ENCODE data around the gene UQCRC2. TPM values are rescaled to one million over a fixed set of nuclear protein-coding genes. Genes with fewer than 3 reads are reported as not detected.

Gene UQCRC2
- total RNA-seq, 2 experiments from 2014 or later: 216 to 225 TPM

DNA sequence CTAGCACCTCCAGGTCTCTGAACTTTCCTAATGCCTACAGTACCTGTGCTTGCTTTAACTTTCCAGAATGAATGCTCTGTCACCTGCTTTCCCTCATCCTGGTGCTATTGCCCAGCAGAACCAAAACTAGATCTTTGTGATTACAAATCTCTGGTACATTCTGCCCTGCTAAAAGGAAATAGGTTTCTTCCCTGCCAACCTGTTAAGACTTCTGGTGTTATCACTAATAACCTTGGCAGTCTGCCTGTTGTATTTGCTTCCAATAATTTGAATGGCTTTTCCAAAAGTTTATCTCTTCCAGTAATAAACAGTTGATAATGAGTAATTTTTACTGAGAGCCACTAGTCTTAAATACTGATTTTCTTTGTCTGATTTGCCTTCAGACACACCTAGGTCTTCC lies 32.4 kb downstream of the UQCRC2 start:
- Mint-ChIP-seq H3K9me3 (no peaks in the 10 kb centered on the region), H3K27me3 (no peaks in the 10 kb centered on the region), H3K36me3 (ENCODE audit: low read depth) (peaks cover 53% of the 10 kb centered on the region), H3K4me1 (peaks cover 18% of the 10 kb centered on the region), H3K27ac (no peak overlapping the region), H3K4me3 (no peak overlapping the region)
- ChIA-PET CTCF (no interaction called here), POLR2A (interaction anchor here (1.0 kb wide), 1 partner anchor 33 kb away, joined by 3 read pairs; no protein-coding TSS in a partner anchor)
- DNase-seq: no peak

DNA sequence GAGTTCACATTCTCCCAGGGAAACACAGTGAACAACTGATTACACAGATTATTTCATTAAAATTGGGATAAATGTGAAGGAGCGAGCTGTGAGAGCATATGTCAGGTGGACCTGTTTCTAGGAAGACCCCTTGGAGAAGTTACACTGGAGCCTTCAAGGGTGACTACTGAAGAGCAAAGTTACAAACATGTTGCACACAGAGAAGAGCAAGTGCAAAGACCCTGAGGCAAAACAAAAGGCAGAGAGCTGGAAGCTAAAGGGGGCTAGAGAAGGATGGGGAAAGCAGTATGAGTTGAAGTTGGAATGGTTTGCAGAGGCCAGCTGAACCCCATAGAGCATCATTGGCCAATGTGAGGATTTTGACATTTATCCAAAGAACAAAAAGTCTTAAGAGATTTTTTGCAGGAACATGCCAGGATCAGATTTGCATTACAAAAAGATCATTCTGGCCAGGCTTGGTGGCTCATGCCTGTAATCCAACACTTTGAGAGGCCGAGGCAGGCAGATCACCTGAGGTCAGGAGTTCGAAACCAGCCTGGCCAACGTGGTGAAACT lies 33.6 kb downstream of the UQCRC2 start:
- Mint-ChIP-seq H3K9me3 (no peaks in the 10 kb centered on the region), H3K36me3 (ENCODE audit: low read depth) (peaks cover 41% of the 10 kb centered on the region), H3K27me3 (no peaks in the 10 kb centered on the region), H3K4me1 (peaks cover 30% of the 10 kb centered on the region), H3K27ac (no peak overlapping the region), H3K4me3 (no peak overlapping the region)
- no peak for DNase-seq
- ChIA-PET POLR2A (no interaction called here), CTCF (interaction anchor here (1.2 kb wide), 1 partner anchor 91 kb away, joined by 6 read pairs; no protein-coding TSS in a partner anchor)

DNA sequence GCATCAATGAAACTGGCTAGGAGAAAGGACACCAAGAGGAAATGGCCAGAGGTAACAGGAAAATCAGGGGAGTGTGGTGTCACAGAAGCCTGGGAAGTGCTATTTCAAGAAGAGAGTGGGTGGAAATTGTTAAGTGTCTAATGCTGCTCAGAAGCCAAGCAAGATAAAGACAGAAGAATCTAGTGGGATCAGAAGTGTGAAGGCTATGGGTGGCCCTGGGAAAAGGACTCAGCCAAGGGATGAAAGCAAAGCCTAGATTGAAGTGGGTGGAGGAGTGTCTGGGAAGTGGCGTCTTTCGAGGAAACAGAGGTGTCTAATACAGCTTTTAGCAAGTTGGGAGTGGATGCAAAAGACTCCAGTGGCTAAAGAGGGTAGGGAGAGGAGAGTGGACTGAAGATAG lies 34.3 kb downstream of the UQCRC2 start:
- CTCF ChIA-PET: interaction anchor here (1.2 kb wide), 1 partner anchor 90 kb away, joined by 6 read pairs; no protein-coding TSS in a partner anchor
- POLR2A ChIA-PET: no interaction called here
- H3K27me3 Mint-ChIP-seq: no peaks in the 10 kb centered on the region

DNA sequence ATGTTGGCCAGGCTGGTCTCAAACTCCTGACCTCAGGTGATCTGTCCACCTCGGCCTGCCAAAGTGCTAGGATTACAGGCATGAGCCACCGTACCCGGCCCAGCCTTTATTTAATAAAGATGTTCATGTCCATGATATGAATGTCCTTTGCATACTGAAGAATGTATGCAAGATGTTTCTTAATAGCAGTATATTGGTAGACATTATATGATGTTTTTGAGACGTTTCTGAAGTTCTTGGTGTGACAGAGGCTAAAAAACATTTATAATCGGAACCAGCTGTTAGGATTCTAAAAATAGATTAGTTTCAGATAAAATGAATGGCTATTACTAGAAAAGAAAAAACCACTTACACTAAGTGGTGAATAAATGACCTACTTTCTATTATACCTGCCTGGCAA lies 36.0 kb downstream of the UQCRC2 start:
- POLR2A ChIA-PET: interaction anchor here (0.6 to 3.9 kb wide), 6 partner anchors 9 to 36 kb away, joined by 3 to 16 read pairs (median 9); partner anchors contain the start of genes MOSMO and UQCRC2
- Mint-ChIP-seq H3K27ac (no peak overlapping the region), H3K4me1 (peaks cover 41% of the 10 kb centered on the region), H3K27me3 (no peaks in the 10 kb centered on the region), H3K9me3 (no peaks in the 10 kb centered on the region), H3K36me3 (ENCODE audit: low read depth) (peaks cover 23% of the 10 kb centered on the region), H3K4me3 (no peak overlapping the region)
- CTCF ChIA-PET: interaction anchor here (1.5 to 4.7 kb wide), 5 partner anchors 7 to 199 kb away, joined by 7 to 48 read pairs (median 9); partner anchors contain the start of genes MOSMO and PDZD9
- DNase-seq: no peak

More for the DNA sequence above, 34.3 kb downstream of the UQCRC2 start:
- Mint-ChIP-seq H3K4me1 (peaks cover 36% of the 10 kb centered on the region), H3K27ac (no peak overlapping the region), H3K36me3 (ENCODE audit: low read depth) (peaks cover 34% of the 10 kb centered on the region), H3K9me3 (no peaks in the 10 kb centered on the region), H3K4me3 (no peak overlapping the region)
- DNase-seq: no peak

DNA sequence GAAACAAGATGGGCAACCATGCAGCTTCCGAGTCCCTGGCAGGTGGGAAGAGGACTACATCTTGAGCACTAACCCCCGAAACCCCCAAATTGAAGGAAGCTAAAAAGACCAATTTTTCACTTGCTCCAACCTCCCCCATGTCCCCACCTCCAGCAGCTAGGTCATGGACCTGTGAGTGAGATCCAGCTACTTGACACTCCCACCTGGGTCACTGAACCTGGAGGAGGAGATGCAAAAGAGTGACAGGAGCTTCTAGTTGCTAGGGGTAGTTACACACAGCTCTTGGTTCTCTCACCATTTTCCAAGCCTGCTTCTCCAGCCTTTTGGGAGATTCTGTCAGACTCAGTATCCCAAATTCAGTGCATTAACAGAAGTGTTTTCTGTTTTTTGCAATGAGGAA lies 36.6 kb downstream of the UQCRC2 start:
- H3K4me1 Mint-ChIP-seq: peaks cover 41% of the 10 kb centered on the region
- H3K36me3 Mint-ChIP-seq (ENCODE audit: low read depth): peaks cover 18% of the 10 kb centered on the region
- CTCF ChIA-PET: interaction anchor here (1.1 to 4.7 kb wide), 8 partner anchors 8 to 199 kb away, joined by 4 to 48 read pairs (median 8); partner anchors contain the start of genes MOSMO and PDZD9
- POLR2A ChIA-PET: interaction anchor here (1.1 to 3.9 kb wide), 7 partner anchors 10 to 307 kb away, joined by 5 to 16 read pairs (median 7); partner anchors contain the start of genes MOSMO, POLR3E and UQCRC2
- no peaks in the 10 kb centered on the region for H3K27me3 Mint-ChIP-seq
- no peak overlapping the region for H3K27ac Mint-ChIP-seq
- no peak for DNase-seq
- no peak overlapping the region for H3K4me3 Mint-ChIP-seq
- no peaks in the 10 kb centered on the region for H3K9me3 Mint-ChIP-seq

DNA sequence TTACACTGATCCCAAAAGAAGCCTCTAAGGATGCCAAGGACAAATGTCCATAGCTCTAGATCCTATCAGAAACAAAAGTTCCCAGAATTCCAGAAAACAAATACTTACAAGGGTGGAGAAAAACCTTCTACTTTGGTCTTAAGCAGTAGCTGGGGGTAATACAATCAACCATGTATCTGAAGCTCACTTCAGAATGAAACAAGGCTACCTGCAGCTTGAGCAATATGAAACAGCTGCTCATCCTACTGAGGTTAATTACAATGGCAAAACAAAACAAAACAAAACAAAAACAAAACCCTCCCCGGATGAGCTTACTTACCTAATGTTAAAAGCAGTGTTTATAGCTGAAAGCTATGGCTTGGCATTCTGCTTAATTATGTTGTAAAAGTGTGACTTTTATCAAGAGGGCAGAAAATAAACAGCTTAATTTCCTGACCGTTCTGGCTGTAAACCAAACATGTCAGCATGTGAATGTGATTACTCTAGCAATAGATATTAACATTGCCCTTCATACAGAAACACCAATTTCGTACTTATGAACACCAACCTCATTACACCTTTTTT lies 37.3 kb downstream of the UQCRC2 start:
- no peak for DNase-seq
- Mint-ChIP-seq H3K4me1 (peaks cover 44% of the 10 kb centered on the region), H3K27ac (no peak overlapping the region), H3K36me3 (ENCODE audit: low read depth) (peaks cover 14% of the 10 kb centered on the region), H3K27me3 (no peaks in the 10 kb centered on the region), H3K4me3 (no peak overlapping the region), H3K9me3 (no peaks in the 10 kb centered on the region)
- POLR2A ChIA-PET: interaction anchor here (0.6 to 3.9 kb wide), 9 partner anchors 10 to 307 kb away, joined by 3 to 16 read pairs (median 6); partner anchors contain the start of genes MOSMO, POLR3E and UQCRC2
- CTCF ChIA-PET: interaction anchor here (1.1 to 4.7 kb wide), 8 partner anchors 9 to 198 kb away, joined by 4 to 48 read pairs (median 8); partner anchors contain the start of genes MOSMO and PDZD9

DNA sequence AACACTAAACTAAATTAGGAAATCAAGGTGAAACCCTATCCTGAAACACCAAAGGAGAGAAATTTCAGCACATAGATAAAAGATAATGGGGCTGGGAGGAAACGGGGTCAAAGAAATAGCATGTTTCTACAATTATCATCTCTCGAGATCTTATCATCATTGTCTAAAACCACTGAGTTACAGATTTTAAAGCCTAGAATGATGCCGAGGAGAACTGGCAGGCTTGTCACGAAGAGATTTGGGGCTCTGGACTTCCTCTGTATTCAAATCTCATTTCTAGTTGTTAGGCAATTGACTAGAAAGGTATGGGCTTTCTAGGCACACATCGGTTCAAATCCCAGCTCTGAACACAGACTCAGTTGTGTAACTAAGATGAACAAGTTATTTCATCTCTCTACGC lies 38.5 kb downstream of the UQCRC2 start:
- Mint-ChIP-seq H3K4me3 (no peak overlapping the region), H3K27ac (no peak overlapping the region), H3K36me3 (ENCODE audit: low read depth) (peaks cover 7% of the 10 kb centered on the region), H3K9me3 (no peaks in the 10 kb centered on the region), H3K27me3 (no peaks in the 10 kb centered on the region), H3K4me1 (peaks cover 44% of the 10 kb centered on the region)
- DNase-seq: no peak
- POLR2A ChIA-PET: interaction anchor here (2.4 to 3.9 kb wide), 4 partner anchors 16 to 200 kb away, joined by 5 to 16 read pairs (median 12); partner anchors contain the start of genes MOSMO and UQCRC2
- CTCF ChIA-PET: interaction anchor here (2.4 to 4.7 kb wide), 4 partner anchors 10 to 197 kb away, joined by 7 to 48 read pairs (median 10); partner anchors contain the start of gene MOSMO

DNA sequence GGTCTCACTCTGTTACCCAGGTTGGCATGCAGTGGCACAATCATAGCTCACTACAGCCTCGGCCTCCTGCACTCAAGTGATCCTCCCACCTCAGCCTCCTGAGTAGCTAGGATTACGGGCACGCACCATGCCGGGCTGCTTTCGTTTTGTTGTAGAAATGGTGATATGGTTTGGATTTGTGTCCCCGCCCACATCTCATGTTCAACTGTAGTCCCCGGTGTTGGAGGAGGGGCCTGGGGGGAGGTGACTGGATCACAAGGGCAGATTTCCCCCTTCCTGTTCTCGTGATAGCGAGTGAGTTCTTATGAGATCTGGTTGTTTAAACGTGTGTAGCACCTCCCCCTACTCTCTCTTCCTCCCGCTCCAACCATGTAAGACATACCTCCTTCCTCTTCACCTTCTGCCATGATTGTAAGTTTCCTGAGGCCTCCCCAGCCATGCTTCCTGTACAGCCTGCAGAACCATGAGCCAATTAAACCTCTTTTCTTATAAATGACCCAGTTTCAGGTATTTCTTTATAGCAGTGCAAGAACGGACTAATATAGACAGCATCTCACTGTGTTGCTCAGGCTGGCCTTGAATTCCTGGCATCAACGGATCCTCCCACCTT lies 41.8 kb downstream of the UQCRC2 start:
- POLR2A ChIA-PET: interaction anchor here (1.0 to 1.6 kb wide), 2 partner anchors 12 to 42 kb away, joined by 3 to 7 read pairs; partner anchors contain the start of gene UQCRC2
- H3K27ac Mint-ChIP-seq: no peak overlapping the region
- H3K36me3 Mint-ChIP-seq (ENCODE audit: low read depth): no peaks in the 10 kb centered on the region
- H3K4me1 Mint-ChIP-seq: peaks cover 32% of the 10 kb centered on the region
- no peak overlapping the region for H3K4me3 Mint-ChIP-seq
- no peak for DNase-seq
- no peaks in the 10 kb centered on the region for H3K27me3 Mint-ChIP-seq
- H3K9me3 Mint-ChIP-seq: no peaks in the 10 kb centered on the region
- CTCF ChIA-PET: interaction anchor here (1.3 to 17.5 kb wide), 2 partner anchors 12 to 83 kb away, joined by 3 to 319 read pairs; no protein-coding TSS in a partner anchor

DNA sequence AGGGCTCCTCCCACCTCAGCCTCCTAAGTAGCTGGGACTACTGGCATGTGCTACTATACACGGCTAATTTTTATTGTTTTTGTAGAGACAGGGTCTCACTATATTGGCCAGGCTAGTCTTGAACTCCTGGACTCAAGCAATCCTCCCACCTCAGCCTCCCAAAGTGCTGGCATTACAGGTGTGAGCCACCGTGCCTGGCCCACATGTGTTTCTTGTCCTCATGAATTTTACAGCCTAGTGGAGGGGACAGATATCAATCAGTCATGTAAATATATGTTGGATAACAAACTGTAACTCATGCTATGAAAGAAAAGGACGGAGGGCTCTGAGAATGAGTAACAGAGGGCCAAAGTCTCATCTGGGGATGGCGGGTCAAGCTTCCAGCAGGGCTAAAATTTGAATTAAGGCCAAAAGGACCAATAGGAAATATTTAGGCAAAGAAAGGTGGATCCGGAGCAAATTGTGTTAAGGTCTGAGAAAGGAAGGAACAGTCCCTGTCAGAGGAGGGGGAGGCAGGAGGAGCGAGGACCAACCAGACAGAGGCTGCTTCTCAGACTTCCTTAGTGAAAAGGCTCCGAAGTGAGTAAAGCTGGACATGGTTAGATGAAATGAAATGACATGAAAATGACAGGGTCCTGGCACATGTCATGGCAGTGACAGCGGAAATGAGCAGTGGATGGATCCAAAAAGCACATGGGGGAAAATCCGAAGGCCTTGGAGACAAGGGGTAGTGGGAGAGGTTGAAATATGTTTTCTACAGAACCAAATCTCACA lies 43.9 kb downstream of the UQCRC2 start:
- ChIA-PET POLR2A (interaction anchor here (2.7 kb wide), 1 partner anchor 10 kb away, joined by 10 read pairs; the partner anchor contains the start of gene MOSMO), CTCF (interaction anchor here (1.5 to 17.5 kb wide), 4 partner anchors 81 to 191 kb away, joined by 3 to 319 read pairs (median 42); no protein-coding TSS in a partner anchor)
- no peaks in the 10 kb centered on the region for H3K36me3 Mint-ChIP-seq (ENCODE audit: low read depth)
- H3K27ac Mint-ChIP-seq: no peak overlapping the region
- no peaks in the 10 kb centered on the region for H3K9me3 Mint-ChIP-seq
- H3K27me3 Mint-ChIP-seq: no peaks in the 10 kb centered on the region
- no peak for DNase-seq
- peaks cover 22% of the 10 kb centered on the region for H3K4me1 Mint-ChIP-seq
- H3K4me3 Mint-ChIP-seq: no peak overlapping the region

DNA sequence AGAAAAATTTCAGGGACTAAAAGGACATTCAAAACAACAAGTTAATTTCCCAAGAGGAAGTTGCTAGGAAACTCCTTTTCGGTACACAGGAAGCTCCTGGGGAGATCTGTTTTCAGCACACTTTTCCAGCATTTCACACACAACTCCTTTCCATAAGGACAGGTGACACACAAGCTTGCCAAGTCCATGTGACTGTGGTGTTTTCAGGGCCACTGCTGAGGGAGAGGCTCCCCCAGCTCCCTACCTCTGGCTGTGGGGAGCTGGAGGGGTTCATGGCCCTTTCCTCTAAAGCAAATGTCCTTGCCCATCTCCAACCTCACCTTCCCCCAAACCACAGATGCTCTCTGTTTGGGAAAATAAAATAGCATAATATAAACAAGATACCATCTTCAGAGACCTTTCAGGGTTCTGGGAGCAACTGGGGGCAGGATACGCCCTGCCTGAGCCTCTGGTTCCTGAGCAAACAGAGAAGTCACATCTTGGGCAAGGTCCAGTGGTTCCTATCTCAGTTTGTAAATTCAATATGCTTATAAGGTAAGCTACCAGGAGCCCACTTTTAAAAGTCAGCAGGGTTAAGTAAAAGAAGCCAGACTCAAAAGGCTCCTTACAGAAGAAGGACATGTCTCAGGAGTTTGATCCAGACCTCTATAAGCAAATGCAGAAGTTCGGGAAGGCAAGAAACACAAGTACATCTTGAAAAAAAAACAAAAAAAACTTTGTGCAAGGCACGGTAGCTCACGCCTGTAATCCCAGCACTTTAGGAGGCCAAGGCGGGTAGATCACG lies 44.7 kb downstream of the UQCRC2 start:
- POLR2A ChIA-PET: interaction anchor here (2.7 kb wide), 1 partner anchor 10 kb away, joined by 10 read pairs; the partner anchor contains the start of gene MOSMO
- H3K9me3 Mint-ChIP-seq: no peaks in the 10 kb centered on the region
- no peak overlapping the region for H3K4me3 Mint-ChIP-seq
- DNase-seq: no peak
- H3K36me3 Mint-ChIP-seq (ENCODE audit: low read depth): no peaks in the 10 kb centered on the region
- H3K27ac Mint-ChIP-seq: no peak overlapping the region
- H3K27me3 Mint-ChIP-seq: no peaks in the 10 kb centered on the region
- peaks cover 16% of the 10 kb centered on the region for H3K4me1 Mint-ChIP-seq
- CTCF ChIA-PET: interaction anchor here (1.1 to 17.5 kb wide), 9 partner anchors 10 to 388 kb away, joined by 3 to 319 read pairs (median 10); partner anchors contain the start of gene MOSMO

DNA sequence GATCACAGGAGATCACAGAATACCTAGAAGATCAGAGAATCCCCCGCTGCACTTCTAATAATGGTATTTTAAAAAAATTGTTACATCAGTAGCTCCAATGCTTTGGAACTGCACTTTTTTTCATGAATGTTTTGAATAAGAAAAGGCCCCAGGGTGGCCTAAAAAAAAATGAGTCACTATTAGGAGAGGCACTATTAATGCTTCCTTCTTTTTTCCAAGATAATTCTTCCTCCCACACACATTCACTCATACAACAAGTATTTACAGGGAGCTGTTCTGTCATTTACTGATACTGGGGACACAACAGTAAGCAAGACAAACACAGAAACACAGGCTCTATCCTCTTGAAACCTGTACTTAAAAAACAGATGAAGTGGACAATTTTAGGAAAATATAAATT lies 48.4 kb downstream of the UQCRC2 start:
- Mint-ChIP-seq H3K9me3 (no peaks in the 10 kb centered on the region), H3K4me1 (peaks cover 11% of the 10 kb centered on the region), H3K36me3 (ENCODE audit: low read depth) (no peaks in the 10 kb centered on the region), H3K4me3 (no peak overlapping the region), H3K27ac (no peak overlapping the region), H3K27me3 (no peaks in the 10 kb centered on the region)
- no peak for DNase-seq
- POLR2A ChIA-PET: interaction anchor here (1.4 to 2.1 kb wide), 2 partner anchors 76 to 187 kb away, joined by 6 to 9 read pairs; no protein-coding TSS in a partner anchor
- CTCF ChIA-PET: interaction anchor here (0.9 to 17.5 kb wide), 11 partner anchors 9 to 187 kb away, joined by 3 to 319 read pairs (median 5); partner anchors contain the start of gene UQCRC2
